A673 (cell line): ENCODE data around the gene SCARF1. TPM values are rescaled to one million over a fixed set of nuclear protein-coding genes. Genes with fewer than 3 reads are reported as not detected.

Experiments used
- BruUV-seq: library from RNA; stranded (reverse); fragments of 400-500 nt; replicated peaks from 2 replicates; lab custom pipeline; 2021; lab: Mats Ljungman, UMichigan
- CTCF ChIA-PET: fragments of 300-600 bp; sonication (Branson Sonifier 250); formaldehyde crosslinking; loops from one replicate; lab custom pipeline; 2022; ENCODE audit warnings: antibody characterized with exemption; lab: Charles Lee
- POLR2A ChIA-PET: fragments of 300-600 bp; sonication (Branson Sonifier 250); formaldehyde crosslinking; loops from one replicate; lab custom pipeline; 2022; ENCODE audit warnings: antibody characterized with exemption; ENCODE audit not compliant: low non-redundant PET; lab: Charles Lee
- DNase-seq: peaks from one replicate; pipeline ENCODE4 v3.0.0-alpha.2; 2015; ENCODE audit warnings: low spot score
- H3K27ac ChIP-seq: fragments of 200-600 bp; sonication (generic); 2 replicates; pipeline ENCODE4 v1.5.1; 2016; ENCODE audit warnings: mixed run types, low read depth, mild to moderate bottlenecking, mixed read lengths, antibody characterized with exemption, low read length; ENCODE audit not compliant: poor library complexity, severe bottlenecking
- H3K27me3 ChIP-seq: fragments of 200-600 bp; sonication (generic); replicated peaks from 2 replicates; pipeline ENCODE4 v1.6.1; 2017; ENCODE audit warnings: mixed run types, low read depth, mild to moderate bottlenecking, mixed read lengths, antibody characterized with exemption, low read length; ENCODE audit not compliant: insufficient read depth, poor library complexity
- H3K36me3 ChIP-seq: fragments of 200-600 bp; sonication (generic); 2 replicates; pipeline ENCODE4 v1.6.1; 2016; ENCODE audit warnings: mixed run types, mild to moderate bottlenecking, mixed read lengths, antibody characterized with exemption, low read length; ENCODE audit not compliant: insufficient read depth, poor library complexity, severe bottlenecking
- H3K4me1 ChIP-seq: fragments of 200-600 bp; sonication (generic); 2 replicates; pipeline ENCODE4 v1.6.1; 2017; ENCODE audit warnings: mixed run types, mild to moderate bottlenecking, mixed read lengths, antibody characterized with exemption, low read length; ENCODE audit not compliant: insufficient read depth, poor library complexity, severe bottlenecking
- H3K4me3 ChIP-seq: fragments of 200-600 bp; sonication (generic); 2 replicates; pipeline ENCODE4 v1.5.1; 2016; ENCODE audit warnings: low read depth, mixed run types, mild to moderate bottlenecking, mixed read lengths, low read length; ENCODE audit not compliant: poor library complexity, severe bottlenecking
- H3K9me3 ChIP-seq: fragments of 200-600 bp; sonication (generic); 2 replicates; pipeline ENCODE4 v1.6.1; 2016; ENCODE audit warnings: mixed run types, low read depth, mild to moderate bottlenecking, mixed read lengths, antibody characterized with exemption, low read length; ENCODE audit not compliant: poor library complexity, severe bottlenecking
- CTCF ChIP-seq: fragments of 300-800, 200-600 bp; sonication (generic); conservative IDR thresholded peaks from 2 replicates; pipeline ENCODE4 v1.5.1; 2017; ENCODE audit warnings: low read depth, mild to moderate bottlenecking, antibody characterized with exemption, low read length, moderate library complexity, mixed read lengths
- EZH2 ChIP-seq: fragments of 200-600 bp; sonication (generic); IDR thresholded peaks from 2 replicates; pipeline ENCODE4 v1.6.1; 2017; ENCODE audit warnings: borderline replicate concordance, low read depth, mild to moderate bottlenecking, mixed read lengths, antibody characterized with exemption, low read length; ENCODE audit not compliant: poor library complexity, severe bottlenecking
- intact Hi-C: fragments of 100-400 bp; cut with micrococcal nuclease; formaldehyde crosslinking; loops from one replicate; pipeline ENCODE4 v1.10.0; 2022; ENCODE audit not compliant: unreplicated experiment
- total RNA-seq: library from RNA; stranded (reverse); gene quantifications from 2 replicates; pipeline ENCODE4 v1.2.3, GENCODE V29; 2021

Gene SCARF1
- total RNA-seq, 1 experiment from 2014 or later = not detected

GRCh38 chr17:1625581-1625980 is 20.0 kb downstream of the SCARF1 start:
- H3K27me3 ChIP-seq = peaks cover 38% of the 10 kb centered on the region
- H3K36me3 ChIP-seq = no peaks in the 10 kb centered on the region
- no peak overlapping the region for H3K27ac ChIP-seq
- H3K9me3 ChIP-seq = no peaks in the 10 kb centered on the region
- CTCF ChIA-PET = no interaction called here
- BruUV-seq = no TSS peak
- no peak for DNase-seq
- POLR2A ChIA-PET = no interaction called here
- no peak overlapping the region for H3K4me3 ChIP-seq
- TF ChIP-seq CTCF = no peak
- TF ChIP-seq EZH2 = no peak
- H3K4me1 ChIP-seq = peaks cover 9% of the 10 kb centered on the region
- intact Hi-C loops = no loop called here

DNA sequence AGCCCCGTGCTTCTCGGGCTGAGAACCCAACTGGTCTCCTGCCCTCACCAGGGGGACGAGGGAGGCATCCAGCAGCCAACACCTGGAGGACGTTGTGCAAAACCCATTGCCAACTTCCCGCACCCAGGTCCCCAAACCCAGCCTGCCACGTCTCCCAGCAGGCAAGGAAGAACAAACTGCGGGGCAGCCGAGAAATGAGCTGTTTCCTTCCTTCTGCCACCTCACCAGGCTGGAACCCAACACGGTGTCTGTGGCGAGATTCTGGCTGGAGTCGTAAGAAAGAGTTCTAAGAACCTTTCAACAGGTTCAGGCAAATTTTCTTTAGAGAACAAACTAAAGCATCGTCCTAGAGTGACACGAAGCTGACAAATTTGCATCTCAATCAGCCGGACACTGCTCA is 20.5 kb downstream of the SCARF1 start:
- no peak for DNase-seq
- H3K4me3 ChIP-seq = no peak overlapping the region
- BruUV-seq = no TSS peak
- no peak overlapping the region for H3K27ac ChIP-seq
- no peaks in the 10 kb centered on the region for H3K36me3 ChIP-seq
- ChIA-PET POLR2A (no interaction called here), CTCF (no interaction called here)
- H3K27me3 ChIP-seq = peaks cover 33% of the 10 kb centered on the region
- no peaks in the 10 kb centered on the region for H3K9me3 ChIP-seq
- intact Hi-C loops = no loop called here
- no peak for TF ChIP-seq EZH2
- no peak for TF ChIP-seq CTCF
- H3K4me1 ChIP-seq = peaks cover 9% of the 10 kb centered on the region

GRCh38 chr17:1624650-1625049 is 20.9 kb downstream of the SCARF1 start:
- Histone ChIP-seq H3K27me3 (peaks cover 29% of the 10 kb centered on the region), H3K4me3 (no peak overlapping the region), H3K27ac (no peak overlapping the region), H3K36me3 (no peaks in the 10 kb centered on the region), H3K4me1 (peaks cover 9% of the 10 kb centered on the region), H3K9me3 (no peaks in the 10 kb centered on the region)
- ChIA-PET POLR2A (no interaction called here), CTCF (no interaction called here)
- intact Hi-C loops = no loop called here
- DNase-seq = no peak
- TF ChIP-seq EZH2 (no peak), CTCF (no peak)
- no TSS peak for BruUV-seq
